Lower lobe of right lung (tissue), 2 donors: Measurements from ENCODE around the gene HM13. TPM values are rescaled to one million over a fixed set of nuclear protein-coding genes. Genes with fewer than 3 reads are reported as not detected.

Experiments
- ATAC-seq, 2 donors: fragments of 200-7000 bp; cut with Tn5 transposase; one replicate each; pipeline ENCODE4 v1.9.1; 2020 to 2022; ENCODE audit warnings: mild to moderate bottlenecking in 2 of 2, moderate library complexity in 2 of 2
- DNase-seq: peaks from one replicate; pipeline ENCODE4 v3.0.0-alpha.2; 2020
- H3K27ac ChIP-seq: fragments of 200-600 bp; one replicate; pipeline ENCODE4 v1.8.0; 2022
- H3K27me3 ChIP-seq: fragments of 200-600 bp; one replicate; pipeline ENCODE4 v1.8.0; 2022; ENCODE audit warnings: low read depth
- H3K36me3 ChIP-seq: fragments of 200-600 bp; one replicate; pipeline ENCODE4 v1.8.0; 2022; ENCODE audit warnings: mild to moderate bottlenecking
- H3K4me1 ChIP-seq: fragments of 200-600 bp; one replicate; pipeline ENCODE4 v1.8.0; 2022
- H3K4me3 ChIP-seq: fragments of 200-600 bp; one replicate; pipeline ENCODE4 v1.8.0; 2022; ENCODE audit warnings: mild to moderate bottlenecking
- H3K9me3 ChIP-seq: fragments of 200-600 bp; one replicate; pipeline ENCODE4 v1.8.0; 2022
- CTCF ChIP-seq: fragments of 200-600 bp; IDR thresholded peaks from one replicate; pipeline ENCODE4 v1.8.0; 2022; ENCODE audit warnings: antibody characterized with exemption, mild to moderate bottlenecking
- intact Hi-C: fragments of 100-400 bp; cut with DNase I; formaldehyde crosslinking; loops from one replicate; pipeline ENCODE4 v1.11.0; 2022
- total RNA-seq: library from RNA; stranded (reverse); fragmentation: NEBNext Ultra II Directional; extraction: Animal tissue kit (Norgen Biotek cat#: 25700); gene quantifications from one replicate; pipeline ENCODE4 v1.2.1, GENCODE V29; 2021
- donor health status: DM: no; HTN: yes; CAD: no; lungs with severe emphysema.

The HM13 gene
- total RNA-seq, 1 donor from 2014 or later: 134 TPM

GRCh38 chr20:31564284-31564683, 50.0 kb downstream of the HM13 start:
- ATAC-seq (no peak), DNase-seq (no peak)
- Histone ChIP-seq H3K36me3 (peaks cover 85% of the 10 kb centered on the region), H3K27ac (no peak overlapping the region), H3K4me3 (no peak overlapping the region), H3K27me3 (no peaks in the 10 kb centered on the region), H3K4me1 (peaks cover 36% of the 10 kb centered on the region), H3K9me3 (no peaks in the 10 kb centered on the region)
- intact Hi-C loops: loop anchor here (5.0 kb wide), 1 partner anchor 48 kb away; no protein-coding TSS in a partner anchor
- TF ChIP-seq CTCF: no peak

GRCh38 chr20:31565699-31566318, 51.6 kb downstream of the HM13 start:
- ATAC-seq: no peak
- no peak for DNase-seq
- no peaks in the 10 kb centered on the region for H3K9me3 ChIP-seq
- TF ChIP-seq CTCF: no peak
- intact Hi-C loops: no loop called here
- no peaks in the 10 kb centered on the region for H3K27me3 ChIP-seq
- peaks cover 88% of the 10 kb centered on the region for H3K36me3 ChIP-seq
- H3K4me1 ChIP-seq: peaks cover 40% of the 10 kb centered on the region
- H3K27ac ChIP-seq: no peak overlapping the region
- H3K4me3 ChIP-seq: no peak overlapping the region

- Histone ChIP-seq H3K27me3 (no peaks in the 10 kb centered on the region), H3K36me3 (peaks cover 83% of the 10 kb centered on the region), H3K4me1 (peaks cover 35% of the 10 kb centered on the region), H3K27ac (no peak overlapping the region), H3K9me3 (no peaks in the 10 kb centered on the region), H3K4me3 (no peak overlapping the region)
- TF ChIP-seq CTCF: no peak
- intact Hi-C loops: no loop called here
- no peak for DNase-seq
- ATAC-seq: no peak
These were observed 52.0 kb downstream of the HM13 start for GRCh38 chr20:31566319-31566657.

GRCh38 chr20:31566658-31567379, 52.6 kb downstream of the HM13 start:
- Histone ChIP-seq H3K36me3 (peaks cover 77% of the 10 kb centered on the region), H3K9me3 (no peaks in the 10 kb centered on the region), H3K27me3 (no peaks in the 10 kb centered on the region), H3K27ac (no peak overlapping the region), H3K4me3 (no peak overlapping the region), H3K4me1 (peaks cover 33% of the 10 kb centered on the region)
- intact Hi-C loops: no loop called here
- DNase-seq (no peak), ATAC-seq (no peak)
- no peak for TF ChIP-seq CTCF

GRCh38 chr20:31567380-31567720, 53.1 kb downstream of the HM13 start:
- H3K9me3 ChIP-seq: no peaks in the 10 kb centered on the region
- no peaks in the 10 kb centered on the region for H3K27me3 ChIP-seq
- H3K27ac ChIP-seq: no peak overlapping the region
- peaks cover 39% of the 10 kb centered on the region for H3K4me1 ChIP-seq
- H3K4me3 ChIP-seq: no peak overlapping the region
- TF ChIP-seq CTCF: no peak
- intact Hi-C loops: no loop called here
- peaks cover 72% of the 10 kb centered on the region for H3K36me3 ChIP-seq
- no peak for DNase-seq
- no peak for ATAC-seq
